HG02623 (cell line): ENCODE data around the gene NTRK2.

Experiments
- ATAC-seq: cut with Tn5 transposase; IDR thresholded peaks from one replicate; pipeline ENCODE4 v1.9.1; 2021; ENCODE audit warnings: moderate library complexity; ENCODE audit not compliant: unreplicated experiment

The NTRK2 gene

GRCh38 chr9:84681516-84682285 is 12.2 kb downstream of the NTRK2 start:
- no peak for ATAC-seq

DNA sequence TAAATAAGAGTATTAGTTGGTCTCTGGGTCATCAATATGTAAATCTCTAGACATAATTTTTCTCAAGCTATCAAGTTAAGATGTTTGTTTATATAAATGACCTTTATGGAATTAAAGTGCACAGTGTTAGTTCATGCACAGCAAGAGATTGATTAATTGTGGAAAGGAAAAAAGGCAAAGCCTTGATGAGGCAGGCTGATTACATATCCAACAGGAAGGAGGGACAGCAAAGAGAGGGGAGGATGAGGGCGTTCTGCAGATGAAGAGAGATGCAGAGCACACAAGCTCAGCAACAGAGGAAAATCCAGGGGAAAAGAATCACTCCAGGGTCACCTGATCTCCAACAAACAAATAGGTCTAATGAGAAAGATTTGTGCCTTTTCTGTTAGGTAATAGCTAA is 16.5 kb downstream of the NTRK2 start:
- ATAC-seq = no peak

DNA sequence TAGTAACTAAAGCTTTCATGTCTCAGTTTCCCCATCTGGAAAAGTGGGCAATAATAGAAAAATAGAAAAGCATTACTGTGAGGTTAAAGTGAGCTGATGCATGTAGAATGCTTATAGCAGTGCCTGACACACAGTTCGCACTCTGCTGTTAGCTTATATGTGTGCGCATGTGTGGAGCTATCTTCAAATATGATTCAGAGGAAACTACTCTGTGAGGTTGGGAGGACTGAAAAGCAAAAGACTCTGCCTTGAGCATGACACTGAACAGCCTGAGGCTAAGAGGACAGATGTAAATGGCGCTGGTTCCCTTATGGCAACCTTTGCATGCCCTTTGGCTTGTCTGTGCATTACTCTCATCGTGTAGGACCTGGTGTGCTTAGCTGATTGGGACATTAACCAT is 19.4 kb downstream of the NTRK2 start:
- ATAC-seq = no peak

DNA sequence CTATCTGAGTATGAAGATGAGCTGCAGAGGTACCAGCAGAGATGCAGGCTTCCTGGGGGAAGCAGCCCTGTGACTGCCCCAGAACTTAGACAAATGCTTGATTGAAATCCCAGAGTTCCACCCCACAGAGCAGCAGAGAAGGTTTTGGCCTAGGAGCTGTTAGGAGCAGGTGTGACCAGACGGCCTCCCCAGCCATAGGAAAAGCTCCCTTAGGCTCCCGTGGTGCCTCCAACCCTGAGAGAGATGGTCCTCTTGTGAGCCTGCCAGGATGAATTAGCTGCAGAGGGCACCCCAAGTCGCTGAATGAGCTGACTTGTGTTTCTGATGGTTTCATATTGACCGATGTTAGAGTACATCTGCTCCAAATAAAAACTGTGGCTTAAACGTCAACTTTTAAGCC is 22.1 kb downstream of the NTRK2 start:
- ATAC-seq = no peak

DNA sequence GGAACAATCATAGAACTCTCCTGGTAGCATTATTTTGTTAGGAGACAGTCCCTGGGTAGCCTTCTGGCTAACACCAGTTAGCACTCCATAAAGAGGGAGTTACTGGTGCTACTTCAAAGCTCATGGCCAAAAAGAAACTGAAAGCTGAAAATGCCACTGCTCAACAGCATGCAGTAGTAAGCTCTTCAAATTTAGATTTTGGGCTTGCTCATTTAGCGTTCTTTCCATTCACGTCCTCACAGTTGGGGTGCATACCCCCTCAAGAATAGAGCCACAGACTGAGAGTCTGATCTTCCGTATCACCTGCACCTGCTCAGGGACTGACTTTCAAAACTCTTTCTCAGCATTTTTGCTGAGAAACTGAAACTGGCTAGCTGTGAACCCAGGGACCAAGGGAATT is 24.7 kb downstream of the NTRK2 start:
- peak; percentile 72 for ATAC-seq

GRCh38 chr9:84697042-84697441 is 27.5 kb downstream of the NTRK2 start:
- no peak for ATAC-seq

DNA sequence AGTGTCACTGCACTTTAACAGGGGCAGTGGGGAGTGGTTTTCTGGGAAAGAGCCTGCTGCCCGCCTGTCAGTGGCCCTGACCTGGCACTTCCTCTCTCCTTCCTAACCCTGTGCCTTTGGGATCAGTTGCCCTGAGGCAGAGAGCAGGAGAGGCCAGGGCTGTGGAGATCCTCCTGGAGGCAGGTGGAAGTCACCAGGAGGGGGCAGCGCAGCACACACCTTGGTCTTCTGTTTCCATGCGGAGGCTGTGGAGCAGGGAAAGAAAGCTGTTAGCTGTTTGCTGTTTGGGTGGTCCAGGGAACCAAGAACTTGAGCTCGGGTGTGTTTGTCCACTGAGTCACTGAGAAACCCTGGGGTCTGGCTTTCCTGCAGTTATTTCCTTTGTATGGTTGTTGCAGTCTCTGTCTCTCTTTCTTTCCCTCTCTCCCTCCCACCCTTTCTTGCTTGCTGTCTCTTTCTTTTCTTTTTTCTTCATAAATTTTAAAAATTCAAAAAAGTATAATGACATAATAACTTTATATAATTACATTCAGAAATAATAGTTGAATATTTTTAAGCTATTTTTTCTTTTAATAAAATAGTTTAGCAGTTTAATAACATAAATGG is 28.1 kb downstream of the NTRK2 start:
- ATAC-seq = no peak

GRCh38 chr9:84698323-84698722 is 28.8 kb downstream of the NTRK2 start:
- no peak for ATAC-seq

DNA sequence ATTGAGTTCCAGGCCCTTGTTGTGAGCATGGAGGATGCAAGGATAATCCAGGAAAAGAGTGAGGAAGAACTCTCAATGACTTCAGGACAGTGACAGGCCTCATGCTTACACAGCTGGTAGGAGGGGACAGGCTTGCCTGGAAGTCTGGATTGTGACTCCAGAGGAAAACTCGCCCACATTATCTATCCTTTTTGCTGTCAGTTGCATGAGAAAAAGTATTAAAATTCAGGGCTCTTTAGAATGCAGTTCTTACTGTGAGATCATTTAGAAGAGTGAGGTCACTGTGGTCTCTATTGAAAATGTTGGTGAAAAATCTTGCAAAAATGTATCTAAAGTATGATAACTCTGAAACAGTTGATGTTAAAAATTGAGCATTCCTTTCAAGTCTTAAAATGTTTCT is 30.5 kb downstream of the NTRK2 start:
- no peak for ATAC-seq

- peak; percentile 84 for ATAC-seq
Measured at GRCh38 chr9:84701801-84702200, 32.3 kb downstream of the NTRK2 start.

GRCh38 chr9:84702471-84702870 is 32.9 kb downstream of the NTRK2 start:
- ATAC-seq = no peak

DNA sequence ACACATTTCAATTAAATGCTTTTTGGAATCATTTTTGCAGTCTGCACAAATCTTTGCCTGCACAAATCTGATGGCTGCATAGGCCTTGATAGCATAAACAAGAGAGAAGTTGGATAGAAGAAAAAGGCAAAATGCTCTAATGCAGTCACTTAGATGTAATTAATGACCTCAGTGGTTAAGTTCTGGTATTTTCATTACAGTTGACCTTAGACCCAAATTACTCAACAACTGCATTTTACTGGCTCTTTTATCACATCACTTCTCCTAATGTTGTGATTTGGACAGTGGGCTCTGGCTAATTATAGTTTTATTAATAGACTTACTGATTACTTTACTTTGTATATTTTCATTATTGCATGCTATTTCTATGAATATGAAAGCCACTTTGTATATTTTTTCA is 34.3 kb downstream of the NTRK2 start:
- no peak for ATAC-seq

DNA sequence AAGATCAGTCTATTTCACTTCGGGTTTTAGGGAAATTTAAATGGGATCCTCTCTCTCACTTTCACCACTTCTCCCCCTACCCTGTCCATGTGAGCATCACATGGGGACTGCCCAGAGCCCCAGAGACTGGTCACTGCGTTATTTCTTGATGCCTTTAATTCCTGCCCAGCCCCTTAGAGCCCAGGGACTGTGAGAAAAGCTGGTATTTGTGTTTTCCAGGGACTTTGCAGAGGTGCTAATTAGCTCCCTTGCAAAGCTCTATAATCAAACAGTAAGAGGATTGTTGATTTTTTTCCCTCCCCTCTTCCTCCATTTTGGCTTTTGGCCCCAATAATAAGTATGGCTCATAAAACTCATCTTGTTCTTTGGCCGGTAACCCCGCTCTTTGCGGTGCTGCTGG is 35.6 kb downstream of the NTRK2 start:
- no peak for ATAC-seq

DNA sequence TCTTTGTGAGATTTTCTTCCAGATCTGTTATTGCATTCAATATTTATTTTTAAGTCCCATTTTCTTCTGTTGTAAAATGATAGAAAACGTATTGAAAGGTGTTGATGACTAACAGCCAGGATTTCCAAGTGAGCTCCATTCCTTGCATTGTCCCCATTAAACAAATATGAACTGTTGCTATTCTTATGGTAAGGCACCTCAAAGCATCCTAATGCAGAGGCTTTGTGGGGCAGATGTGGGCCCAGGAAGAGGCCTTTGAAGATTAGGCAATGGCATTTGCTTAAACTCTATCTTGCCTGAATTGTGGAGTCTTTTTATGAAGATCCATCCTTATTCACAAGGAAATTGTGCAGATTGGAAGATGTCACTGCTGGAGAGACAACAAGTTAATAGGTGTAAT is 38.9 kb downstream of the NTRK2 start:
- no peak for ATAC-seq

DNA sequence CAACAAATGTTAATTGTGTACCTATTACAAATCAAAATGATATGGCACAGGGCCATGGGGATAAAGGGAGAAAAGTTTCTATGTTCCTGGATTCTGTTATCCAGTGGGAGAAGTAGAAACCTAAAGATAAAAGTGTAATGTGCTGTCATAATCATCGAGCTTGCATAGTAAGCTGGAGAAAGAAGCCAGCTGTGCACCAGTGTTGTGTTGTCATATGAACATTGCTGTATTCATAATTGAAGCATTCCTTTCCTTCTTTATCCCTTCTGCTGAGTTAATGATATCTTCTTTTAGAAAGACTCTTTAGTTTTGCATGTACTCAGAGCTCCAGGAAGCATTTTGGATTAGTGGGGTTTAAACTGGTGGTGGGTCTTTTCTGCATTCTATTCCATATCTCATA is 39.5 kb downstream of the NTRK2 start:
- ATAC-seq = no peak

GRCh38 chr9:84710701-84711397 is 41.3 kb downstream of the NTRK2 start:
- ATAC-seq = no peak

DNA sequence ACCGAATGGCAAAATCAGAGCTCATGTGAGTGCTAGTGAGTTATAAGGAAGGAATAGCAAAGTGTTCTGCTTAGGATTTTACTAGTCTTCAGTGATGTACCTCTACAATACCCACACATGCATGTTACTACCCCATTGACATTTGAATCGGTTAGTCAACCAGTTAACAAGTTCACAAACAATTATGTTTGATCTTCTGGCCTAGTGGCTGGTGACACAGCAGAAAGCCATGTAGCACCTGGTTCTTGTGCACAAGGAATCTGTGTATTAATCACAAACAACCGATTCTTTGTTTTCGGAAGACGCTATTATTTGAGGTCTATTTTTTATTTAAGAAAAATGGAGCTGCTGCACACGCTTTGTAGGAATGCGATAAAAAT is 41.9 kb downstream of the NTRK2 start:
- ATAC-seq = no peak

GRCh38 chr9:84711936-84712335 is 42.4 kb downstream of the NTRK2 start:
- ATAC-seq = no peak

DNA sequence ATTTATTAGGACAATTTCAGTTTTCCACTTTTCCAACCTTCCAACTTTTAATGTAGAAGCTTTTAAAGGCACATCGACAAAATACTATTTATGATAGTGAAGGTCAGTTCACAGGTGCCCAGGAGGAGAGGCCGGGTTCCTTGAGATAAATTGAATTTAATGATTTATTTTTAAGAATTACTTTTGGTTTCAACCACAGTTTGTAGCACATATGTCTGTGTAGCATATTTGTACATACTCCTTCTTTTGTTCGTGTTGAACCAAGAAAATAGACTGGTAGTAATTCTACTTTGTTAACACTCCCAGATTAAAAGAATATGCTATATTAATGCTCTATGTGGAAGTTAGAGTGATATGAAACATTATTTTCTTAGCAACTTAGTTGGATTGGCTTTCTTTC is 46.7 kb downstream of the NTRK2 start:
- no peak for ATAC-seq

GRCh38 chr9:84718476-84718875 is 48.9 kb downstream of the NTRK2 start:
- ATAC-seq = no peak

- ATAC-seq = no peak
Measured at GRCh38 chr9:84722388-84722989, 53.0 kb downstream of the NTRK2 start.

DNA sequence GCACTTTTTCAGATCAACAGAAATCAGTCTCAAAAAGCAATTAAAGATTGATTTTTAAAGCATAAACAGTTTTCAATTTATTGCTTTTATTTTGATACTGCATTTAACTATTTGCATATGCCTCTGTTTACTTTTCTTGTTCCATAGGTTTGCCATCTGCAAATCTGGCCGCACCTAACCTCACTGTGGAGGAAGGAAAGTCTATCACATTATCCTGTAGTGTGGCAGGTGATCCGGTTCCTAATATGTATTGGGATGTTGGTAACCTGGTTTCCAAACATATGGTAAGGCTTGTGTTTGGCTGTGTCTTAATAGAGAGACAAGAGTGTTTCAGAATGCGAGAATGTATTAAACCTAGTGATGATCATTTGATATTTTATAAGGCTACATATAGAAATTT is 53.9 kb downstream of the NTRK2 start:
- no peak for ATAC-seq
